Loucy (cell line): ENCODE data around the gene SCRN1.

Source experiments
- EZH2phosphoT487 ChIP-seq: fragments of 200-600 bp; IDR thresholded peaks from 2 replicates; pipeline ENCODE4 v1.6.1; 2018; ENCODE audit warnings: antibody characterized with exemption, mild to moderate bottlenecking, moderate library complexity, borderline replicate concordance
- TF ChIP-seq, protein P1 (sequence below): fragments of 200-600 bp; sonication (generic); conservative IDR thresholded peaks from 2 replicates; pipeline ENCODE4 v1.5.1; 2014; ENCODE audit warnings: mild to moderate bottlenecking, antibody characterized with exemption, low read length

DNA sequence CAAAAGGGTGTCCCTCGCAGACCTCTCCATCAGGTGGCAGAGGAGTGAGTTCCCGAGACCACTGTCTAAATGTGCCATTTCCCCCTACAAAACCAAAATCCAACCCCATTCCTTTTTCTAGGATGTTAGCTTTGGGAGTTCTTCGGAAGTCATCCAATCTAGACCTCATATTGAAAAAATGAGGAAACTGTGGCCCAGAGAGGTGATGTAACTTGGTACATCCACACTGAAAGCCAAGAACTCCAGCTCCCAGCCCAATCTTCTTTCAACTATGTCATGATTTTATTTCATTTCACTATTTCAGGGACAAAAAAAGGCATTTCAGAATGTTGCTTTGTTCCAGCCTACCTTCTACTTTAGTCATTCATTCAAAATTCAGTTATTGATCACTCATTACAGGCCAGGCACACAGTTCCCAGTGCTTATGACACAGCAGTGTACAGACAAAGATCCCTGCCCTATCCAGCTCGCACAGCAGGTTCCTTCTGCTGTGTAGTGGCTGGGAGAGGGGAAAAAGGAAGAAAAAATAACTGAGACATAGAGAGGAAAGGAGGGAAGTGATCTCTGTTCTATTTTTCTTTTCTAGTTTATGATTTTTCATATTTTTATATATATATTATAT is 35.8 kb downstream of the SCRN1 start:
- TF ChIP-seq, protein P1, sequence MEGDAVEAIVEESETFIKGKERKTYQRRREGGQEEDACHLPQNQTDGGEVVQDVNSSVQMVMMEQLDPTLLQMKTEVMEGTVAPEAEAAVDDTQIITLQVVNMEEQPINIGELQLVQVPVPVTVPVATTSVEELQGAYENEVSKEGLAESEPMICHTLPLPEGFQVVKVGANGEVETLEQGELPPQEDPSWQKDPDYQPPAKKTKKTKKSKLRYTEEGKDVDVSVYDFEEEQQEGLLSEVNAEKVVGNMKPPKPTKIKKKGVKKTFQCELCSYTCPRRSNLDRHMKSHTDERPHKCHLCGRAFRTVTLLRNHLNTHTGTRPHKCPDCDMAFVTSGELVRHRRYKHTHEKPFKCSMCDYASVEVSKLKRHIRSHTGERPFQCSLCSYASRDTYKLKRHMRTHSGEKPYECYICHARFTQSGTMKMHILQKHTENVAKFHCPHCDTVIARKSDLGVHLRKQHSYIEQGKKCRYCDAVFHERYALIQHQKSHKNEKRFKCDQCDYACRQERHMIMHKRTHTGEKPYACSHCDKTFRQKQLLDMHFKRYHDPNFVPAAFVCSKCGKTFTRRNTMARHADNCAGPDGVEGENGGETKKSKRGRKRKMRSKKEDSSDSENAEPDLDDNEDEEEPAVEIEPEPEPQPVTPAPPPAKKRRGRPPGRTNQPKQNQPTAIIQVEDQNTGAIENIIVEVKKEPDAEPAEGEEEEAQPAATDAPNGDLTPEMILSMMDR, result no peak
- TF ChIP-seq EZH2phosphoT487, result no peak
